Calu3 (cell line): Measurements from ENCODE around the gene PDZD2. TPM values are rescaled to one million over a fixed set of nuclear protein-coding genes. Genes with fewer than 3 reads are reported as not detected.

ENCODE experiments used
- BruUV-seq: library from RNA; stranded (reverse); fragments of 400-500 nt; replicated peaks from 2 replicates; lab custom pipeline; 2021; lab: Mats Ljungman, UMichigan
- CTCF ChIA-PET: fragments of 300-600 bp; sonication (Branson Sonifier 250); formaldehyde crosslinking; loops from one replicate; lab custom pipeline; 2022; ENCODE audit warnings: antibody characterized with exemption; lab: Charles Lee
- DNase-seq: peaks from one replicate; pipeline ENCODE4 v3.0.0; 2022
- H3K27ac Mint-ChIP-seq: one replicate; pipeline ENCODE4 v1.8.0; 2022; ENCODE audit warnings: mixed read lengths; ENCODE audit not compliant: unreplicated experiment
- H3K27me3 Mint-ChIP-seq: one replicate; pipeline ENCODE4 v1.8.0; 2022; ENCODE audit warnings: mixed read lengths; ENCODE audit not compliant: unreplicated experiment
- H3K36me3 Mint-ChIP-seq: one replicate; pipeline ENCODE4 v1.8.0; 2022; ENCODE audit warnings: mild to moderate bottlenecking, moderate library complexity, mixed read lengths; ENCODE audit not compliant: insufficient read depth, unreplicated experiment
- H3K4me1 Mint-ChIP-seq: one replicate; pipeline ENCODE4 v1.8.0; 2022; ENCODE audit warnings: mild to moderate bottlenecking, low read depth, mixed read lengths; ENCODE audit not compliant: unreplicated experiment
- H3K4me3 Mint-ChIP-seq: one replicate; pipeline ENCODE4 v1.8.0; 2022; ENCODE audit warnings: mild to moderate bottlenecking, low read depth, moderate library complexity, mixed read lengths; ENCODE audit not compliant: unreplicated experiment
- H3K9me3 Mint-ChIP-seq: one replicate; pipeline ENCODE4 v1.8.0; 2022; ENCODE audit warnings: low read depth, mixed read lengths; ENCODE audit not compliant: unreplicated experiment
- CTCF ChIP-seq: fragments of 200-600 bp; IDR thresholded peaks from one replicate; pipeline ENCODE4 v1.8.0; 2022; ENCODE audit warnings: antibody characterized with exemption; ENCODE audit not compliant: unreplicated experiment
- intact Hi-C: fragments of 100-400 bp; cut with micrococcal nuclease; formaldehyde crosslinking; loops from one replicate; pipeline ENCODE4 v1.10.0; 2022; ENCODE audit not compliant: unreplicated experiment
- total RNA-seq: library from RNA; stranded (reverse); gene quantifications from 2 replicates; pipeline ENCODE4 v1.2.3, GENCODE V29; 2022

The PDZD2 gene
- total RNA-seq, 1 experiment from 2014 or later = 0.97 TPM

- intact Hi-C loops = no loop called here
- Mint-ChIP-seq H3K36me3 (peaks cover 48% of the 10 kb centered on the region), H3K4me1 (no peaks in the 10 kb centered on the region), H3K9me3 (no peaks in the 10 kb centered on the region), H3K4me3 (no peak overlapping the region), H3K27me3 (no peaks in the 10 kb centered on the region), H3K27ac (no peak overlapping the region)
- no peak for DNase-seq
- no TSS peak for BruUV-seq
- CTCF ChIA-PET = interaction anchor here (0.6 kb wide), 1 partner anchor 46 kb away, joined by 4 read pairs; no protein-coding TSS in a partner anchor
- TF ChIP-seq CTCF = no peak
These were observed 490.2 kb downstream of the PDZD2 start for GRCh38 chr5:32129074-32129598.

GRCh38 chr5:32130865-32131264 is 491.9 kb downstream of the PDZD2 start:
- CTCF ChIA-PET = interaction anchor here (0.7 kb wide), 1 partner anchor 23 kb away, joined by 4 read pairs; no protein-coding TSS in a partner anchor
- Mint-ChIP-seq H3K4me3 (no peak overlapping the region), H3K27ac (no peak overlapping the region), H3K27me3 (no peaks in the 10 kb centered on the region), H3K36me3 (peaks cover 55% of the 10 kb centered on the region), H3K9me3 (no peaks in the 10 kb centered on the region), H3K4me1 (no peaks in the 10 kb centered on the region)
- no peak for DNase-seq
- no TSS peak for BruUV-seq
- intact Hi-C loops = no loop called here
- no peak for TF ChIP-seq CTCF

GRCh38 chr5:32131604-32132003 is 492.7 kb downstream of the PDZD2 start:
- Mint-ChIP-seq H3K4me1 (no peaks in the 10 kb centered on the region), H3K9me3 (no peaks in the 10 kb centered on the region), H3K4me3 (no peak overlapping the region), H3K27me3 (no peaks in the 10 kb centered on the region), H3K27ac (no peak overlapping the region), H3K36me3 (peaks cover 48% of the 10 kb centered on the region)
- no TSS peak for BruUV-seq
- no peak for DNase-seq
- no peak for TF ChIP-seq CTCF
- intact Hi-C loops = no loop called here
- CTCF ChIA-PET = interaction anchor here (1.1 kb wide), 1 partner anchor 27 kb away, joined by 4 read pairs; no protein-coding TSS in a partner anchor

GRCh38 chr5:32132757-32133156 is 493.8 kb downstream of the PDZD2 start:
- BruUV-seq = no TSS peak
- Mint-ChIP-seq H3K27me3 (no peaks in the 10 kb centered on the region), H3K4me3 (no peak overlapping the region), H3K4me1 (no peaks in the 10 kb centered on the region), H3K36me3 (peaks cover 49% of the 10 kb centered on the region), H3K27ac (peak overlapping the region; percentile 52), H3K9me3 (no peaks in the 10 kb centered on the region)
- CTCF ChIA-PET = no interaction called here
- intact Hi-C loops = no loop called here
- DNase-seq = no peak
- TF ChIP-seq CTCF = no peak
